CD4-positive, alpha-beta T cell treated with Interleukin-10 for 1 hour (primary cell): ENCODE results near the gene EMP3.
"Not testable (repeated sequence)": the region's sequence is repeated elsewhere in the genome, so short reads cannot be mapped to it uniquely, and the experiment has no call there.

Experiments used
- DNase-seq: peaks from one replicate; pipeline ENCODE4 v3.0.0-alpha.2; 2020

Gene EMP3

GRCh38 chr19:48348737-48349136 is 23.4 kb downstream of the EMP3 start:
- DNase-seq = no peak

- no peak for DNase-seq
These were observed 25.5 kb downstream of the EMP3 start for GRCh38 chr19:48350856-48351255.

- peak; percentile 82 for DNase-seq
These were observed 26.0 kb downstream of the EMP3 start for GRCh38 chr19:48351341-48351752.

GRCh38 chr19:48353677-48354076 is 28.3 kb downstream of the EMP3 start:
- DNase-seq = no peak

GRCh38 chr19:48354332-48354992 is 29.1 kb downstream of the EMP3 start:
- no peak for DNase-seq

- DNase-seq = no peak
These were observed 30.1 kb downstream of the EMP3 start for GRCh38 chr19:48355365-48355954.

GRCh38 chr19:48359123-48359522 is 33.8 kb downstream of the EMP3 start:
- no peak for DNase-seq

- DNase-seq = no peak
These were observed 36.6 kb downstream of the EMP3 start for GRCh38 chr19:48361912-48362311.

- DNase-seq = peak; percentile 91
These were observed 37.6 kb downstream of the EMP3 start for GRCh38 chr19:48362716-48363499.

- DNase-seq = no peak
These were observed 38.1 kb downstream of the EMP3 start for GRCh38 chr19:48363500-48363809.

- DNase-seq = peak; percentile 99
These were observed 38.7 kb downstream of the EMP3 start, which contains the start of the genes SYNGR4 and TMEM143 for GRCh38 chr19:48363810-48364597. Gene SYNGR4 (plus strand): TSS chr19:48364367. CDS start chr19:48365843, 1,476 bp downstream. Gene TMEM143 (minus strand): TSS chr19:48363940. CDS start chr19:48363920, 20 bp downstream.

GRCh38 chr19:48364598-48365348 is 39.4 kb downstream of the EMP3 start:
- DNase-seq = no peak

GRCh38 chr19:48365602-48366001 is 40.2 kb downstream of the EMP3 start:
- DNase-seq = no peak

GRCh38 chr19:48367855-48368254 is 42.5 kb downstream of the EMP3 start:
- DNase-seq = no peak

GRCh38 chr19:48368936-48369335 is 43.6 kb downstream of the EMP3 start:
- DNase-seq = no peak

GRCh38 chr19:48370955-48371354 is 45.6 kb downstream of the EMP3 start:
- no peak for DNase-seq

- DNase-seq = no peak
These were observed 46.0 kb downstream of the EMP3 start for GRCh38 chr19:48371367-48371766.

GRCh38 chr19:48371771-48372170 is 46.4 kb downstream of the EMP3 start:
- not testable (repeated sequence) for DNase-seq

- DNase-seq = no peak
These were observed 47.6 kb downstream of the EMP3 start for GRCh38 chr19:48372904-48373303.

- DNase-seq = no peak
These were observed 48.2 kb downstream of the EMP3 start for GRCh38 chr19:48373567-48373966.

GRCh38 chr19:48378194-48378570 is 52.8 kb downstream of the EMP3 start:
- no peak for DNase-seq

GRCh38 chr19:48379058-48379457 is 53.7 kb downstream of the EMP3 start:
- no peak for DNase-seq
